ENCODE data around the gene C1orf198.

DNA sequence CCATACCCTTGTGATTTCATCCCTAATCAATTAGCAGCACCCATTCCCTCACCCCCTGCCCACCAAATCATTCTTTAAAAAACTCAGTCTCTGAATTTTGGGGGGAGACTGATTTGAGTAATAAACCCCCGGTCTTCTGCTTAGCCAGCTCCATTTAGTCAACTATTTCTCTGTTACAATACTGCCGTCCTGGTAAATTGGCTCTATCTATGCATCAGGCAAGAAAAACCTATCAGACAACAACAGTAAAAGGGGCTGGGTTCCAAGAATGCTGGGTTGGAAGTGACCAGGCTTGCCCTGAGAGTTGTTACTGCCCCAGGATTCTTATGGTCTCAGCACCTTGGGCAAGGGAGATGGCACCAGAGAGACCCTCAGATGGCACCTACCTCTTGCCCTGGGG, 16.3 kb upstream of the C1orf198 start:
- no peak for TF ChIP-seq EGR1 (IDR thresholded peaks at IDR 0.05; ENCODE audit: low read depth in 2 of 2)
- TF ChIP-seq, protein P1, sequence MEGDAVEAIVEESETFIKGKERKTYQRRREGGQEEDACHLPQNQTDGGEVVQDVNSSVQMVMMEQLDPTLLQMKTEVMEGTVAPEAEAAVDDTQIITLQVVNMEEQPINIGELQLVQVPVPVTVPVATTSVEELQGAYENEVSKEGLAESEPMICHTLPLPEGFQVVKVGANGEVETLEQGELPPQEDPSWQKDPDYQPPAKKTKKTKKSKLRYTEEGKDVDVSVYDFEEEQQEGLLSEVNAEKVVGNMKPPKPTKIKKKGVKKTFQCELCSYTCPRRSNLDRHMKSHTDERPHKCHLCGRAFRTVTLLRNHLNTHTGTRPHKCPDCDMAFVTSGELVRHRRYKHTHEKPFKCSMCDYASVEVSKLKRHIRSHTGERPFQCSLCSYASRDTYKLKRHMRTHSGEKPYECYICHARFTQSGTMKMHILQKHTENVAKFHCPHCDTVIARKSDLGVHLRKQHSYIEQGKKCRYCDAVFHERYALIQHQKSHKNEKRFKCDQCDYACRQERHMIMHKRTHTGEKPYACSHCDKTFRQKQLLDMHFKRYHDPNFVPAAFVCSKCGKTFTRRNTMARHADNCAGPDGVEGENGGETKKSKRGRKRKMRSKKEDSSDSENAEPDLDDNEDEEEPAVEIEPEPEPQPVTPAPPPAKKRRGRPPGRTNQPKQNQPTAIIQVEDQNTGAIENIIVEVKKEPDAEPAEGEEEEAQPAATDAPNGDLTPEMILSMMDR (IDR thresholded peaks at IDR 0.05; ENCODE audit: low read depth, low read length, missing input control): no peak
- no peak for TF ChIP-seq FOXA1 (IDR thresholded peaks at IDR 0.05)
- no peak for TF ChIP-seq GABPA (IDR thresholded peaks at IDR 0.05 in 1 of 2, conservative IDR thresholded peaks at IDR 0.05 in 1 of 2)
